ENCODE data around the gene BBS1.

Gene BBS1

GRCh38 chr11:66476841-66477251 is 33.6 kb upstream of the BBS1 start:
- Histone ChIP-seq H3K4me1 (ENCODE audit: control insufficient read depth in 1 of 2, insufficient read depth in 2 of 2, low read length in 2 of 2) (peaks cover 13 to 17% of the 10 kb centered on the region in 2 donors), H3K9ac (ENCODE audit: low read depth in 1 of 2, low read length in 2 of 2) (no peak overlapping the region), H3K27ac (ENCODE audit: low read depth, low read length) (no peak overlapping the region), H3K36me3 (ENCODE audit: control insufficient read depth in 1 of 2, insufficient read depth in 2 of 2, low read length in 2 of 2) (peaks cover 0 to 17% of the 10 kb centered on the region in 2 donors), H3K9me3 (ENCODE audit: control insufficient read depth in 1 of 2, low read length in 2 of 2) (no peaks in the 10 kb centered on the region), H3K27me3 (ENCODE audit: control insufficient read depth in 1 of 2, insufficient read depth in 2 of 2, low read length in 2 of 2) (no peaks in the 10 kb centered on the region), H3K4me3 (ENCODE audit: low read depth in 1 of 2, low read length in 2 of 2) (no peak overlapping the region)

- H3K4me1 ChIP-seq (ENCODE audit: control insufficient read depth in 1 of 2, insufficient read depth in 2 of 2, low read length in 2 of 2) = peaks cover 13 to 17% of the 10 kb centered on the region in 2 donors
- H3K9ac ChIP-seq (ENCODE audit: low read depth in 1 of 2, low read length in 2 of 2) = no peak overlapping the region
- H3K9me3 ChIP-seq (ENCODE audit: control insufficient read depth in 1 of 2, low read length in 2 of 2) = no peaks in the 10 kb centered on the region
- H3K27me3 ChIP-seq (ENCODE audit: control insufficient read depth in 1 of 2, insufficient read depth in 2 of 2, low read length in 2 of 2) = no peaks in the 10 kb centered on the region
- peaks cover 0 to 11% of the 10 kb centered on the region in 2 donors for H3K36me3 ChIP-seq (ENCODE audit: control insufficient read depth in 1 of 2, insufficient read depth in 2 of 2, low read length in 2 of 2)
- no peak overlapping the region for H3K27ac ChIP-seq (ENCODE audit: low read depth, low read length)
- H3K4me3 ChIP-seq (ENCODE audit: low read depth in 1 of 2, low read length in 2 of 2) = no peak overlapping the region
These were observed 32.9 kb upstream of the BBS1 start for GRCh38 chr11:66477263-66478201.

- Histone ChIP-seq H3K4me3 (ENCODE audit: low read depth in 1 of 2, low read length in 2 of 2) (peak overlapping the region; percentile 79 to 94), H3K27ac (ENCODE audit: low read depth, low read length) (no peak overlapping the region), H3K27me3 (ENCODE audit: control insufficient read depth in 1 of 2, insufficient read depth in 2 of 2, low read length in 2 of 2) (no peaks in the 10 kb centered on the region), H3K36me3 (ENCODE audit: control insufficient read depth in 1 of 2, insufficient read depth in 2 of 2, low read length in 2 of 2) (peaks cover 3% of the 10 kb centered on the region in 2 donors), H3K4me1 (ENCODE audit: control insufficient read depth in 1 of 2, insufficient read depth in 2 of 2, low read length in 2 of 2) (peaks cover 13 to 17% of the 10 kb centered on the region in 2 donors), H3K9me3 (ENCODE audit: control insufficient read depth in 1 of 2, low read length in 2 of 2) (no peaks in the 10 kb centered on the region), H3K9ac (ENCODE audit: low read depth in 1 of 2, low read length in 2 of 2) (peak overlapping the region; percentile 81 to 94)
These were observed 31.6 kb upstream of the BBS1 start for GRCh38 chr11:66478729-66479393.

GRCh38 chr11:66479394-66480116 is 30.9 kb upstream of the BBS1 start:
- peaks cover 13 to 17% of the 10 kb centered on the region in 2 donors for H3K4me1 ChIP-seq (ENCODE audit: control insufficient read depth in 1 of 2, insufficient read depth in 2 of 2, low read length in 2 of 2)
- peak overlapping the region; percentile 90 for H3K27ac ChIP-seq (ENCODE audit: low read depth, low read length)
- H3K27me3 ChIP-seq (ENCODE audit: control insufficient read depth in 1 of 2, insufficient read depth in 2 of 2, low read length in 2 of 2) = no peaks in the 10 kb centered on the region
- H3K9me3 ChIP-seq (ENCODE audit: control insufficient read depth in 1 of 2, low read length in 2 of 2) = no peaks in the 10 kb centered on the region
- peak overlapping the region; percentile 79 to 94 for H3K4me3 ChIP-seq (ENCODE audit: low read depth in 1 of 2, low read length in 2 of 2)
- peak overlapping the region; percentile 81 to 94 for H3K9ac ChIP-seq (ENCODE audit: low read depth in 1 of 2, low read length in 2 of 2)
- peaks cover 3 to 7% of the 10 kb centered on the region in 2 donors for H3K36me3 ChIP-seq (ENCODE audit: control insufficient read depth in 1 of 2, insufficient read depth in 2 of 2, low read length in 2 of 2)

GRCh38 chr11:66480117-66480938 is 30.1 kb upstream of the BBS1 start, which contains the start of gene DPP3:
DPP3 (plus strand) TSS chr11:66480434; CDS start chr11:66482201, 1,767 bp downstream.
- H3K4me3 ChIP-seq (ENCODE audit: low read depth in 1 of 2, low read length in 2 of 2) = peak within 1 kb of the TSS; percentile 79 to 94
- peaks cover 13 to 17% of the 10 kb centered on the region in 2 donors for H3K4me1 ChIP-seq (ENCODE audit: control insufficient read depth in 1 of 2, insufficient read depth in 2 of 2, low read length in 2 of 2)
- H3K36me3 ChIP-seq (ENCODE audit: control insufficient read depth in 1 of 2, insufficient read depth in 2 of 2, low read length in 2 of 2) = peaks cover 3 to 13% of the 10 kb centered on the region in 2 donors
- peak within 1 kb of the TSS; percentile 90 for H3K27ac ChIP-seq (ENCODE audit: low read depth, low read length)
- no peaks in the 10 kb centered on the region for H3K27me3 ChIP-seq (ENCODE audit: control insufficient read depth in 1 of 2, insufficient read depth in 2 of 2, low read length in 2 of 2)
- no peaks in the 10 kb centered on the region for H3K9me3 ChIP-seq (ENCODE audit: control insufficient read depth in 1 of 2, low read length in 2 of 2)
- peak within 1 kb of the TSS; percentile 81 to 94 for H3K9ac ChIP-seq (ENCODE audit: low read depth in 1 of 2, low read length in 2 of 2)

GRCh38 chr11:66484806-66485380 is 25.5 kb upstream of the BBS1 start:
- peaks cover 3 to 6% of the 10 kb centered on the region in 2 donors for H3K4me1 ChIP-seq (ENCODE audit: control insufficient read depth in 1 of 2, insufficient read depth in 2 of 2, low read length in 2 of 2)
- H3K27me3 ChIP-seq (ENCODE audit: control insufficient read depth in 1 of 2, insufficient read depth in 2 of 2, low read length in 2 of 2) = no peaks in the 10 kb centered on the region
- H3K9ac ChIP-seq (ENCODE audit: low read depth in 1 of 2, low read length in 2 of 2) = no peak overlapping the region
- no peak overlapping the region for H3K27ac ChIP-seq (ENCODE audit: low read depth, low read length)
- H3K36me3 ChIP-seq (ENCODE audit: control insufficient read depth in 1 of 2, insufficient read depth in 2 of 2, low read length in 2 of 2) = peaks cover 13 to 47% of the 10 kb centered on the region in 2 donors
- no peak overlapping the region for H3K4me3 ChIP-seq (ENCODE audit: low read depth in 1 of 2, low read length in 2 of 2)
- H3K9me3 ChIP-seq (ENCODE audit: control insufficient read depth in 1 of 2, low read length in 2 of 2) = no peaks in the 10 kb centered on the region

- no peak overlapping the region for H3K27ac ChIP-seq (ENCODE audit: low read depth, low read length)
- H3K27me3 ChIP-seq (ENCODE audit: control insufficient read depth in 1 of 2, insufficient read depth in 2 of 2, low read length in 2 of 2) = no peaks in the 10 kb centered on the region
- peaks cover 10 to 69% of the 10 kb centered on the region in 2 donors for H3K36me3 ChIP-seq (ENCODE audit: control insufficient read depth in 1 of 2, insufficient read depth in 2 of 2, low read length in 2 of 2)
- no peak overlapping the region for H3K9ac ChIP-seq (ENCODE audit: low read depth in 1 of 2, low read length in 2 of 2)
- H3K4me1 ChIP-seq (ENCODE audit: control insufficient read depth in 1 of 2, insufficient read depth in 2 of 2, low read length in 2 of 2) = peaks cover 15 to 16% of the 10 kb centered on the region in 2 donors
- H3K9me3 ChIP-seq (ENCODE audit: control insufficient read depth in 1 of 2, low read length in 2 of 2) = no peaks in the 10 kb centered on the region
- H3K4me3 ChIP-seq (ENCODE audit: low read depth in 1 of 2, low read length in 2 of 2) = no peak overlapping the region
These were observed 21.5 kb upstream of the BBS1 start for GRCh38 chr11:66488957-66489356.

GRCh38 chr11:66489636-66490035 is 20.8 kb upstream of the BBS1 start:
- H3K9ac ChIP-seq (ENCODE audit: low read depth in 1 of 2, low read length in 2 of 2) = no peak overlapping the region
- H3K36me3 ChIP-seq (ENCODE audit: control insufficient read depth in 1 of 2, insufficient read depth in 2 of 2, low read length in 2 of 2) = peaks cover 10 to 68% of the 10 kb centered on the region in 2 donors
- no peaks in the 10 kb centered on the region for H3K27me3 ChIP-seq (ENCODE audit: control insufficient read depth in 1 of 2, insufficient read depth in 2 of 2, low read length in 2 of 2)
- H3K4me1 ChIP-seq (ENCODE audit: control insufficient read depth in 1 of 2, insufficient read depth in 2 of 2, low read length in 2 of 2) = peaks cover 16% of the 10 kb centered on the region in 2 donors
- H3K27ac ChIP-seq (ENCODE audit: low read depth, low read length) = no peak overlapping the region
- H3K4me3 ChIP-seq (ENCODE audit: low read depth in 1 of 2, low read length in 2 of 2) = no peak overlapping the region
- no peaks in the 10 kb centered on the region for H3K9me3 ChIP-seq (ENCODE audit: control insufficient read depth in 1 of 2, low read length in 2 of 2)

- Histone ChIP-seq H3K4me1 (ENCODE audit: control insufficient read depth in 1 of 2, insufficient read depth in 2 of 2, low read length in 2 of 2) (peaks cover 16% of the 10 kb centered on the region in 2 donors), H3K27me3 (ENCODE audit: control insufficient read depth in 1 of 2, insufficient read depth in 2 of 2, low read length in 2 of 2) (no peaks in the 10 kb centered on the region), H3K9me3 (ENCODE audit: control insufficient read depth in 1 of 2, low read length in 2 of 2) (no peaks in the 10 kb centered on the region), H3K4me3 (ENCODE audit: low read depth in 1 of 2, low read length in 2 of 2) (no peak overlapping the region), H3K36me3 (ENCODE audit: control insufficient read depth in 1 of 2, insufficient read depth in 2 of 2, low read length in 2 of 2) (peaks cover 13 to 71% of the 10 kb centered on the region in 2 donors), H3K27ac (ENCODE audit: low read depth, low read length) (no peak overlapping the region), H3K9ac (ENCODE audit: low read depth in 1 of 2, low read length in 2 of 2) (no peak overlapping the region)
These were observed 19.0 kb upstream of the BBS1 start for GRCh38 chr11:66491315-66491935.

Data from duodenal mucosa (tissue), 2 donors.